K562 (cell line): ENCODE results near the gene ZNHIT3. TPM values are rescaled to one million over a fixed set of nuclear protein-coding genes. Genes with fewer than 3 reads are reported as not detected.

Source experiments
- ATAC-seq: fragments of 200-7000 bp; cut with Tn5 transposase; 3 replicates; pipeline ENCODE4 v1.9.1; 2020; ENCODE audit warnings: moderate library complexity
- BruUV-seq: library from RNA; stranded (reverse); fragments of 400-500 nt; replicated peaks from 2 replicates; lab custom pipeline; 2021; lab: Mats Ljungman, UMichigan
- CTCF ChIA-PET: fragments of 300-600 bp; formaldehyde crosslinking; extraction: SDS; loops from one replicate; lab custom pipeline; 2021; ENCODE audit warnings: low intra/inter-chr PET ratio; lab: Yijun Ruan, JAX
- POLR2A ChIA-PET: fragments of 300-600, 350-650 bp; sonication (Branson Sonifier 250); formaldehyde crosslinking; extraction: SDS; loops from one replicate; lab custom pipeline; 2021; ENCODE audit warnings: antibody characterized with exemption, inconsistent platforms; lab: Yijun Ruan, JAX
- DNase-seq, 4 experiments: peaks; one replicate each; pipeline versions ENCODE4 v3.0.0 to v3.0.0-alpha.2; 2011 to 2018; ENCODE audit warnings: low spot score in 3 of 4, mixed read lengths in 3 of 4; ENCODE audit errors: extremely low read depth in 1 of 4
- FAIRE-seq: peaks from 2 replicates; lab custom pipeline; 2011; peaks lifted over from hg19 to GRCh38; lab: Jason Lieb, UNC
- H2AFZ ChIP-seq: 2 replicates; pipeline ENCODE4 v1.6.0; 2011; ENCODE audit warnings: low read depth, low read length, control low read depth, inconsistent platforms
- H3K27ac ChIP-seq: fragments of 200-600 bp; 3 replicates; pipeline ENCODE4 v1.8.0; 2011; ENCODE audit warnings: low read depth, mild to moderate bottlenecking, control low read depth, inconsistent platforms, low read length, moderate library complexity, mixed read lengths; ENCODE audit errors: extremely low read depth
- H3K27me3 ChIP-seq, 2 experiments: fragments of 300-600 bp in 1 of 2; 2 replicates in 1 of 2; 3 replicates in 1 of 2; pipeline versions ENCODE4 v1.6.0 to v1.8.0; 2011; ENCODE audit warnings: inconsistent platforms in 2 of 2, low read length in 2 of 2, mild to moderate bottlenecking in 1 of 2, mixed read lengths in 1 of 2, moderate library complexity in 1 of 2; ENCODE audit not compliant: control insufficient read depth in 2 of 2, insufficient read depth in 2 of 2
- H3K36me3 ChIP-seq: fragments of 300-600 bp; 3 replicates; pipeline ENCODE4 v1.8.0; 2011; ENCODE audit warnings: mild to moderate bottlenecking, low read length, inconsistent platforms; ENCODE audit not compliant: control insufficient read depth, insufficient read depth
- H3K4me1 ChIP-seq, 2 experiments: fragments of 200-600 bp in 1 of 2; replicated peaks in 1 of 2; 2 replicates in 1 of 2; 3 replicates in 1 of 2; pipeline versions ENCODE4 v1.5.1 to v1.8.0; 2011; ENCODE audit warnings: inconsistent platforms in 2 of 2, low read length in 2 of 2, mild to moderate bottlenecking in 1 of 2, mixed read lengths in 1 of 2, moderate library complexity in 1 of 2; ENCODE audit not compliant: control insufficient read depth in 2 of 2, insufficient read depth in 2 of 2
- H3K4me2 ChIP-seq: 2 replicates; pipeline ENCODE4 v1.6.1; 2011; ENCODE audit warnings: low read length, control low read depth, inconsistent platforms, mixed read lengths; ENCODE audit not compliant: insufficient read depth
- H3K4me3 ChIP-seq: fragments of 200-600 bp; sonication (generic), shearing (Covaris generic); 2 replicates; pipeline ENCODE4 v1.5.1; 2016; ENCODE audit warnings: control low read depth, inconsistent platforms
- H3K79me2 ChIP-seq: fragments of 200-600 bp; 3 replicates; pipeline ENCODE4 v1.8.0; 2011; ENCODE audit warnings: low read length, inconsistent platforms; ENCODE audit not compliant: control insufficient read depth, insufficient read depth
- H3K9ac ChIP-seq, 2 experiments: 2 replicates each; pipeline versions ENCODE4 v1.6.0 to v1.6.1; 2011; ENCODE audit warnings: low read depth in 2 of 2, low read length in 2 of 2, control low read depth in 1 of 2, inconsistent platforms in 1 of 2, mild to moderate bottlenecking in 1 of 2, mixed read lengths in 1 of 2; ENCODE audit not compliant: insufficient read depth in 1 of 2
- H3K9me1 ChIP-seq: one replicate; pipeline ENCODE4 v1.6.0; 2011; ENCODE audit warnings: inconsistent platforms, mild to moderate bottlenecking, low read length, moderate library complexity; ENCODE audit not compliant: control insufficient read depth, insufficient read depth
- H3K9me3 ChIP-seq: replicated peaks from 2 replicates; pipeline ENCODE4 v1.5.1; 2011; ENCODE audit warnings: low read depth, low read length, inconsistent platforms; ENCODE audit not compliant: control insufficient read depth, insufficient read depth
- H4K20me1 ChIP-seq: replicated peaks from 2 replicates; pipeline ENCODE4 v1.6.1; 2011; ENCODE audit warnings: low read length, inconsistent platforms, mixed read lengths; ENCODE audit not compliant: control insufficient read depth, insufficient read depth
- CTBP1 ChIP-seq: fragments of 450-650 bp; IDR thresholded peaks from 2 replicates; pipeline ENCODE4 v1.6.1; 2016; ENCODE audit warnings: borderline replicate concordance
- JUN ChIP-seq, 2 experiments: sonication (generic) in 1 of 2; formaldehyde crosslinking in 1 of 2; IDR thresholded peaks; 2 replicates each; pipeline versions ENCODE4 v1.6.1 to v1.8.0; 2012 to 2022; ENCODE audit warnings: borderline replicate concordance in 2 of 2, mild to moderate bottlenecking in 2 of 2, improper control_type of control experiment in 1 of 2, low read depth in 1 of 2, low read length in 1 of 2, missing genetic modification reagents in 1 of 2
- KLF1 ChIP-seq: fragments of 450-650 bp; IDR thresholded peaks from 2 replicates; pipeline ENCODE4 v1.6.1; 2016; ENCODE audit warnings: missing genetic modification characterization, missing compliant biosample characterization
- SAP30 ChIP-seq: fragments of 200-600 bp; sonication (generic); IDR thresholded peaks from 2 replicates; pipeline ENCODE4 v1.6.1; 2012; ENCODE audit warnings: borderline replicate concordance, low read depth, mild to moderate bottlenecking, moderate library complexity, low read length, control low read depth, inconsistent platforms; ENCODE audit not compliant: insufficient read depth, poor library complexity, severe bottlenecking
- SMARCA4 ChIP-seq: fragments of 450-650 bp; IDR thresholded peaks from 2 replicates; pipeline ENCODE4 v1.6.1; 2016
- THRB ChIP-seq: fragments of 450-650 bp; formaldehyde crosslinking; conservative IDR thresholded peaks from 2 replicates; pipeline ENCODE4 v1.4.0; 2022; ENCODE audit warnings: mild to moderate bottlenecking, missing genetic modification characterization
- USF1 ChIP-seq: sonication (generic); formaldehyde crosslinking; IDR thresholded peaks from 2 replicates; pipeline ENCODE4 v1.9.0; 2022; ENCODE audit warnings: mild to moderate bottlenecking, missing genetic modification reagents
- ZBTB2 ChIP-seq: fragments of 450-650 bp; IDR thresholded peaks from 2 replicates; pipeline ENCODE4 v1.6.1; 2016; ENCODE audit warnings: antibody characterized with exemption
- ZNF41 ChIP-seq: fragments of 250-450 bp; sonication (Bioruptor Pico); conservative IDR thresholded peaks from 2 replicates; pipeline ENCODE4 v1.4.0; 2020; ENCODE audit warnings: mild to moderate bottlenecking
- ZNF449 ChIP-seq: fragments of 250-450 bp; sonication (Bioruptor Pico); IDR thresholded peaks from 2 replicates; pipeline ENCODE4 v1.8.0; 2022; ENCODE audit warnings: moderate library complexity, mild to moderate bottlenecking, inconsistent platforms
- ZNF644 ChIP-seq: fragments of 200-800 bp; sonication (Bioruptor generic); IDR thresholded peaks from 2 replicates; pipeline ENCODE4 v1.6.1; 2016; ENCODE audit warnings: low read depth, missing genetic modification characterization, missing compliant biosample characterization
- WGBS: fragments of 100-300 bp; shearing (Covaris generic); methylation state at CpG from one replicate; pipeline ENCODE4 v1.1.6; 2016; ENCODE audit warnings: low coverage, mixed read lengths; ENCODE audit not compliant: insufficient coverage; ENCODE audit errors: missing lambda C conversion rate; 5-methylcytosine and 5-hydroxymethylcytosine counted together
- in situ Hi-C: fragments of 300-500 bp; cut with MboI; formaldehyde crosslinking; loops from 4 replicates; pipeline ENCODE4 v1.15.0; 2018; ENCODE audit warnings: inconsistent platforms, mixed read lengths
- intact Hi-C: fragments of 100-400 bp; cut with micrococcal nuclease; formaldehyde crosslinking; loops from 2 replicates; pipeline ENCODE4 v1.14.2; 2022
- polyA plus RNA-seq, 8 experiments: library from polyadenylated mRNA; depleted of rRNA in 4 of 8; stranded (reverse) in 5 of 8; unstranded in 3 of 8; fragments of >200 nt; fragmentation: Nextera tagmentation in 2 of 8; fragmentation: Illumina TruSeq in 1 of 8; extraction: Ambion mirVana in 2 of 8; extraction: Trizol in 1 of 8; gene quantifications; 2 replicates each; pipeline versions ENCODE4 v1.2.1 to v1.2.3, GENCODE V29; 2011 to 2014; ENCODE audit warnings: inconsistent platforms in 1 of 8, missing spikeins in 1 of 8
- total RNA-seq, 7 experiments: library from RNA; depleted of rRNA in 6 of 7; stranded (reverse); fragments of >200 nt in 6 of 7; fragmentation: Illumina TruSeq in 2 of 7; extraction: Trizol in 2 of 7; gene quantifications; 2 replicates each; pipeline versions ENCODE4 v1.2.1 to v1.2.3, GENCODE V29; 2011 to 2021; ENCODE audit warnings: low replicate concordance in 1 of 7

ZNHIT3 gene
- total and polyA plus RNA-seq, 9 of the 15 experiments (the other 6 are each of a cell fraction or from before 2014, with no cell fraction given) = 45.0 to 300 (median 88.4) TPM

DNA sequence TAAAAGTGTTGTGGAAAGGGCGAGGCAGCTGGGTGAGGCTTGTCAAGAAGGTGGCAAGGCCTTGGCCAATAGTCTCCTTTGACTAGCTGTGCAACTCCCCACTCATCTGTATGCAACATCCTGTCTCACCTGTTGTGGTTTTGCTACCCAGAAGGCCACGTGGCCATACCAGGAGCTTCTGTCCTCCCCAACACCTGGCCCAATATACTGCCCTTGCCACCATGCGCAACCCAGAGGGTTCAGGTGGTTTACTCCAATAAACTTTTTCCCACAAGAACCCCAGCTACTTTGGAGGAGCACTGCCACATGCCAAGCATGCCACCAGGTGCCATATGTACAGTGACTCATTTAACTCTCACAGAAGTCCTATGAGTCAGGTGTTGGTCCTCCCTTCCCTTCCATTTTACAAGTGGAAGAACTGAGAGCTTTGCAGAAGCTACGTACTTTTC, 38.0 kb downstream of the ZNHIT3 start:
- Histone ChIP-seq H3K36me3 (peaks cover 93% of the 10 kb centered on the region), H3K27me3 (no peaks in the 10 kb centered on the region), H3K79me2 (peaks cover 24% of the 10 kb centered on the region), H3K9ac (no peak overlapping the region), H3K4me3 (no peak overlapping the region), H3K9me1 (no peaks in the 10 kb centered on the region), H4K20me1 (0 out of 2 replicates have a peak, but pooled peaks cover 3% of the 10 kb centered on the region), H3K9me3 (no peaks in the 10 kb centered on the region), H3K27ac (no peak overlapping the region), H3K4me1 (peaks cover 0 to 10% of the 10 kb centered on the region in 2 experiments; a peak in 2 of 5 replicates), H3K4me2 (no peak overlapping the region), H2AFZ (no peak overlapping the region)
- no peak for TF ChIP-seq ZNF41 (CRISPR knock-in tag)
- no peak for TF ChIP-seq ZNF449 (CRISPR knock-in tag)
- TF ChIP-seq SAP30 = no peak
- TF ChIP-seq JUN (IDR thresholded peaks at IDR 0.05; ENCODE audit: borderline replicate concordance, low read depth, low read length) = no peak
- no peak for TF ChIP-seq JUN (CRISPR knock-in tag; IDR thresholded peaks at IDR 0.05; ENCODE audit: borderline replicate concordance)
- TF ChIP-seq ZBTB2 = no peak
- no peak for TF ChIP-seq THRB (CRISPR knock-in tag)
- TF ChIP-seq CTBP1 = no peak
- no peak for TF ChIP-seq USF1 (CRISPR knock-in tag)
- no peak for TF ChIP-seq SMARCA4
- TF ChIP-seq KLF1 (tag) = no peak
- no peak for TF ChIP-seq ZNF644
- WGBS = 92% methylated on average over 3 of the region's 4 CpGs
- intact Hi-C loops (no loop called here), in situ Hi-C loops (no loop called here)
- DNase-seq = no peak
- ATAC-seq = no peak
- POLR2A ChIA-PET = interaction anchor here (1.2 to 2.5 kb wide), 4 partner anchors 10 to 15 kb away, joined by 4 to 26 read pairs (median 8); partner anchors contain the start of genes MYO19 and PIGW
- CTCF ChIA-PET = no interaction called here
- FAIRE-seq = no peak
- no TSS peak for BruUV-seq
